GM19239 (cell line): ENCODE results near the gene MARCHF2.
"Not testable (repeated sequence)": the region's sequence is repeated elsewhere in the genome, so short reads cannot be mapped to it uniquely, and the experiment has no call there.

Source experiments
- DNase-seq: peaks from one replicate; pipeline ENCODE4 v3.0.0; 2011; ENCODE audit warnings: low spot score; ENCODE audit not compliant: insufficient read length
- FAIRE-seq: peaks from 2 replicates; lab custom pipeline; 2011; peaks lifted over from hg19 to GRCh38; lab: Jason Lieb, UNC

Gene MARCHF2

GRCh38 chr19:8403820-8404109, 9.3 kb upstream of the MARCHF2 start:
- FAIRE-seq (no peak), DNase-seq (no peak)

DNA sequence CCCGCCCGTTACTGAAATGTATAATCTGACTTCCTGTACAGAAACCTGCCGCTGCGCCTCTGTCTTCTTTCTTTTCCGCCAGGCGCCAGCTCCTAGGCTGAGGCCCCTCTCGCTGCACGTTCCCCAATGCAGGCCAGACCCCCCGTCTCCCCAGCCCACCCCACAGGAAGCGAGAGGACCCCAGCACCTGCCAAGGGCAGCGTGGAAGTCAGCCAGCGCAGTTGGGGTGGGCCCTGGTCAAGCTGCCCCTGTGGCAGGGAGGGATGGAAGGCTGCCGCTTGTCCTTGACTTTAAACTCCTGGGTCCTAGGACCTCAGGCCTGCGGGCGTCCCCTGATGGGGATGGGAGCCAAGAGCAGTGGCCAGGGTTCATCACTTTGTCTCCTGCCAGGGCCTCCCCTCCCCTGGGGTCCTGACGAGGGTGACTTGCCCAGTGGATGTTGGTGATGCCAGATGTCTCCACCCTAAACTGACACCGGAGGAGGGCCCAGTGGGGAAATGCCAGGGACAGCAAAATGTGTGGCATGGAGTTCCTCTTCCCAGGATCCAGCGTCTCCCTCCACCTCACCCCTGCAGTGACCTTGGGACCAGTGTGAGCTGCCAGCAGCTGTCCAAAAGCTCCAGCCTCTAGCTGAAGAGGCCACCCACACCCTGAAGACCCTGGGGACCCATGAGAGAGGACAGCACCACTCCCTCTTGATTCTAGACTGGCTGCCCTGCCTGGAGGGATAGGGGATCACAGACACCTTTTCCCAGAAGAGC, 8.5 kb upstream of the MARCHF2 start:
- FAIRE-seq (no peak), DNase-seq (no peak)

GRCh38 chr19:8410718-8411117, 2.4 kb upstream of the MARCHF2 start:
- DNase-seq, FAIRE-seq: not testable (repeated sequence)

- FAIRE-seq (no peak), DNase-seq (no peak)
Observed at GRCh38 chr19:8413629-8413995, 507 bp downstream of the MARCHF2 start.

DNA sequence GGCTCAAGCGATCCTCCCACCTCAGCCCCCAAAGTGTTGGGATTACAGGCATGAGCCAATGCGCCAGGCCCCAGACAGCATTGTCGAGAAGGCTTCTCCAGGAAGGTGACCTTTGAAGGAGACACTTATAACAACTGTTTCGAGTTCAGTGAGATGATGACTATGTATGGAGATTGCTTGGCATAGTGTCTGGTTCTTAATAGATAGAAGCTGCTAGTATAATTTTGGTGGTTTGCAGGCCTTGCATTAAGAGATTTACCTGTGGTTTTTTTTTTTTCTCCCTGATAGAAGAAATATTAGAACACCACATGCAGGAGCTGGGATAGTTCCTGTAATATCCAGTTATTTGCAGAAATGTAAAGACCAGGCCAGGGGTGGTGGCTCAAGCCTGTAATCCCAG, 3.7 kb downstream of the MARCHF2 start:
- FAIRE-seq (no peak), DNase-seq (no peak)

DNA sequence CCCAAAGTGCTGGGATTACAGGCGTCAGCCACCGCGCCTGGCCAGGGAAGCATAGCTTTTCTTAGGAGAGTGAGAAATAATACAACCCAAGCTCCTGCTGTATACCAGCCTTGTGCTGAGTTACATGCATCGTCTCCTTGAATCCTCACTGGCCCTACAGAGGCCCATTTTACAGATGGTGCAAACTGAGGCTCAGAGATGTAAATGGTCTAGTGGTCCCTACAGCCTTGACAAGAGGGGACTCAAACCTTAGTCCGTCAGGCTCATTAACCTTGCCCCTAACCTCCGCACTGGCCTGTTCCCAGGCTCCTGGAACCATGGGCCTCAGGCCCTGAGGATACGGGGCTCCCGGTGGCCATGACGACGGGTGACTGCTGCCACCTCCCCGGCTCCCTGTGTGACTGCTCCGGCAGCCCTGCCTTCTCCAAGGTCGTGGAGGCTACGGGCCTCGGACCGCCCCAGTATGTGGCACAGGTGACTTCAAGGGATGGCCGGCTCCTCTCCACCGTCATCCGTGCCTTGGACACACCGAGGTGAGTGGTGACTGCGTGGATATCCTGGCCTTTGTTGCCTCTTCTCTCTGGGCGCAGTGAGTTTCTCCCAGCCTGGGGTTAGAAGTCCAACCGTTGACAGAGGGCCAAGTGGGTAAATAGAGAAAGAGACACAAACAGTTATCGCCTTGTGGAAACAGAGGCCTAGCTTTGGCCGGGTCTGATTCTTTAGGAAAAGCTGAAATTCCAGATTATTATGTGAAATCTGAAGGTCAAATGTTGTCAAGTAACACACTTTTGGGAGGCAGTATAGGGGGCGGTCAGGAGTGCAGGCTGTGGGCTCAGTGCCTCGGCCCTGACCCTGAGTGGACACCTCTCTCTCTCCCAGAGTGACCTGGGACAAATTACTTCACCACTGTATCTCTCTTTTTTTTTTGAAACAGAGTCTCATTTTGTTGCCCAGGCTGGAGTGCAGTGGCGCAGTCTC, 8.7 kb downstream of the MARCHF2 start:
- DNase-seq (no peak), FAIRE-seq (no peak)

DNA sequence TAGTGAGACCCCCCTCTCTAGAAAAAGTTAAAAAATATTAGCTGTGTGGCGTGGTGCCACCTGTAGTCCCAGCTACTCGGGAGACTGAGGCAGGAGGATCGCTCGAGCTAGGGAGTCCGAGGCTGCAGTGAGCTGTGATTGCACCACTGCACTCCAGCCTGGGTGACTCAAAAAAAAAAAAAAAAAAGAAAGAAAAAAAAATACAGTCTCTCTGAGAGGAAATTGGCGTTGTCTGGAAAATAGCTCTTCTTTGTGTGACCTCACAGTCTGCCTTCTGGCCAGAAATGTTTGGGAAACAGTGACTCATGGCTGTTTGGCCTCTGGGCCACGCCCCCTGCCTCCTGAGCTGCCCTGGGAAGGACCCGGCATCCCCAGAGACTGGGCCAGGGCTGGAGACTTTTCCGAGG, 10.7 kb downstream of the MARCHF2 start:
- DNase-seq (no peak), FAIRE-seq (no peak)

DNA sequence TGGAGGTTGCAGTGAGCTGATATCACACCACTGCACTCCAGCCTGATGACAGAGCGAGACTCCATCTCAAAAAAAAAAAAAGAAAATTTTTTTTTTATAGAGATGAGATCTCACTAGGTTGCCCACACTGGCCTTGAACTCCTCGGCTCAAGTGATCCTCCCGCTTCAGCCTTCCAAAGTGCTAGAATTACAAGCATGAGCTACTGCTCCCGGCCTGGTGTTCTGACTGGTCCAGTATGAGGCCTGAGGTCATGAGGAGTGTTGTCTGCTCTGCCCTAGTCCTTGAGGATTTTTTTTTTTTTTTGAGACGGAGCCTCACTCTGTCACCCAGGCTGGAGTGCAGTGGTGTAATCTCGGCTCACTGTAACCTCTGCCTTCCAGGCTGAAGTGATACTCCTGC, 12.2 kb downstream of the MARCHF2 start:
- FAIRE-seq, DNase-seq: not testable (repeated sequence)

- FAIRE-seq, result no peak
- DNase-seq, result no peak
Observed at GRCh38 chr19:8426283-8426682, 13.2 kb downstream of the MARCHF2 start.

- no peak for DNase-seq
- no peak for FAIRE-seq
Observed at GRCh38 chr19:8429044-8429443, 15.9 kb downstream of the MARCHF2 start.

- DNase-seq (no peak), FAIRE-seq (no peak)
Observed at GRCh38 chr19:8429826-8430225, 16.7 kb downstream of the MARCHF2 start.

- FAIRE-seq, result no peak
- no peak for DNase-seq
Observed at GRCh38 chr19:8430650-8431049, 17.5 kb downstream of the MARCHF2 start.

- no peak for DNase-seq
- no peak for FAIRE-seq
Observed at GRCh38 chr19:8438236-8438635, 25.1 kb downstream of the MARCHF2 start.

- DNase-seq (no peak), FAIRE-seq (no peak)
Observed at GRCh38 chr19:8441725-8442544, 28.8 kb downstream of the MARCHF2 start.

DNA sequence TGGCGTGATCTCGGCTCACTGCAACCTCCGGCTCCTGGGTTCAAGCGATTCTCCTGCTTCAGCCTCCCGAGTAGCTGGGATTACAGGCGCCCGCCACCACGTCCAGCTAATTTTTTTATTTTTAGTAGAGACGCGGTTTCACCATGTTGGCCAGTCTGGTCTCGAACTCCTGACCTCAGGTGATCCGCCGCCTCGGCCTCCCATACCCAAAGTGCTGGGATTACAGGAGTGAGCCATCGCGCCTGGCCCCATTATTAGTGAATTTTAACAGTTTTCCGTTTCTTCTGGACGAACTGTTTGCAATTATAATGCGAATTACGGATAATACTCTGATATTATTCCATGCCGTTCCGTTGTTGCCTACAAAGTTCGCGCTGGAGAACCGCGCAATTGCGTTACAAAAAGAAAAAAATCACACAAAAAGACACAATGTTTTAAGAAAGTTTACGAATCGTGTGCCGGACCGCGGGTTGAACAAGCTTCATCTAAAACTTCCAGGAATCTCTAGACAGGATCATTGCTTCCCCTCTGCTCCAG, 31.1 kb downstream of the MARCHF2 start:
- FAIRE-seq, DNase-seq: not testable (repeated sequence)

DNA sequence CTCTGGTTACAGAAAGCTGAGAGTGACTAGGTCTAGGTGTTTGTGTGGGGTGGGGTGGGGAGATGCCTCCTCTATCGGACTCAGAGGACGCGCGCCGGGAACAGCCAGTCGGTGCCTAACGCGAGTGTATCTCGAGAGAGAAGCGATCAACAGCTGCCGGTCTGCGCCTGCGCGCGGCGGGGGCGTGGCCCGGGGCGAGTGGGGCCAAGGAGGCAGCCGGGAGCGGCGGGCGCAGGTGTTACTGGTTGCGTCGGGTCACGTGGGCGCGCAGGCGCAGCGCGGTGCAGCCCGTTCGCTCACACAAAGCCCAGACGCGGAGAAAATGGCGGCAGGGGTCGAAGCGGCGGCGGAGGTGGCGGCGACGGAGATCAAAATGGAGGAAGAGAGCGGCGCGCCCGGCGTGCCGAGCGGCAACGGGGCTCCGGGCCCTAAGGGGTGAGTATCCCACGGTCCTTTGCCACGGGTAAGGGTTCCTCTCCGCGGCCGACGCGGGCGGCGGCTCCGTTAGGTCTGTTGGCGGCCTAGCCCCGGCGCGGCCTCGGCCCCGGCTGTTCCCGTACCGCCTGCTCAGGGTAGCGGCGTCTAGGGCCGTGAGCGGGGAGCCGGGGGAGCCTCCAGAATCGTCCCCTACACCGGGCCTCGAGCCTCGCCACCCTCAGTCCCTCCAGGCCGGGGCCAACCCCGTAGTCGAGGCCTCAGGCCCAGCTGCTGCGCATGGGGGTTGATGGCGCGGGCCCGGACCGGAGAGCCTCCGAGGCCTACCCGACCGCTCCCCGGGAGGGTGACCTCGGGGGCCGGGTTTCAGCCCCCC, 31.8 kb downstream of the MARCHF2 start, which contains the start of gene HNRNPM:
Gene HNRNPM, plus strand, starts transcription at position 299 of the 811 bp plus-strand sequence. Its CDS starts 24 bp downstream, at position 323.
- FAIRE-seq (peak; percentile 99), DNase-seq (peak; percentile 96)

DNA sequence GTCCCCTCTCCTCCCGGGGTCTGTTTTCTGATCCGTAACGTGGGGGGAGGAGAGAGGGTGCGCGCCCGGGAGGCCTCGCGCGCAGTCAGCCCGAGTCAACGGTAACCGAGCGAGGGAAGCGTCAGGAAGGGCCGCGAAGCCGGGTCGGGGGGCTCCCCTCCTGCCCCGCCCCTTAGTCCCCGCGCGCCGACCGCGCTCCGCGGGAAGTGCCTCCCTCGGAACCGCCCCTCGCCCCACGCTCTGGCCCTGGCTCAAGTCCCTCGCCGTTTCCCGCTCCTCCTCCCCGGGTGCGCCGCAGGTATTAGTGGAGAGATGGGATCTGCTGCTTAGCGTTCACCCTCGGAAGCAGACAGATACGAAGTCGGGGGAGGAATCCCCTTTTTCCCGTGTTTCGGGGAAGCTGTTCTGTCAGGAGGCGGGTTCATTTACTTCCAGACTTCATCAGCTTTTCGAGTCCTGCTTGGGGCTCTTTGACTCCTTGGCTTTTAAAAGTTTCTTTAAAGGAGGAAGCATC, 32.4 kb downstream of the MARCHF2 start:
- FAIRE-seq, result peak; percentile 28

DNA sequence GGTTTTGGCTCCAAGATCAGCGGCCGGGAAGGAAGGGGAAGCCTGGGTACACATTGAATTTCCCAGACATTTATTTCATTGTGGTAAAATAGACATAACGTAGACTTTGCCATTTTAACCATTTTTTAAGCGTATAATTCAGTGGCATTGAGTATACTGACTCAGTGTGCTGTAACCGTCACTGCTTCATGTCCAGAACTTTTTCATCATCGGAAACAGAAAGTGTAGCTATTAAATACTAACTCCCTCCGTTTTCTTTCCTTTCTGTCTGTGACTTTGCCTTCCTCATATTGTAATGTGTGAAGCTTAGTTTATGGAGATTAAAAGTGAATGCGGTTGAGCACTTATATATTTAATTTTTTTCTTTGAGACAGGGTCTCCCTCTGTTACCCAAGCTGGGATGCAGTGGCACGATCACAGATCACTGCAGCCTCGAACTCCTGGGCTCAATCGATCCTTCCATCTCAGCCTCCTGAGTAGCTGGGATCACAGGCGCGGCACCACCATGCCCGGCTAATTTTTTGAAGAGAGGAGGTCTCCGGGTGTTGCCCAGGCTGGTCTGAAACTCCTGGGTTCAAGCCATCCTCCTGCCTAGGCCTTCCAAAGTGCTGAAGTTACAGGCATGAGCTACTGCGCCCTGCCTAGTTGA, 33.1 kb downstream of the MARCHF2 start:
- DNase-seq (no peak), FAIRE-seq (peak; percentile 80)

More for the DNA sequence above, 32.4 kb downstream of the MARCHF2 start:
- no peak for DNase-seq

GRCh38 chr19:8449830-8450229, 36.7 kb downstream of the MARCHF2 start:
- DNase-seq, result no peak
- no peak for FAIRE-seq
